MM.1S (cell line): ENCODE data around the gene PLCB1.

Experiments used
- EZH2 ChIP-seq: fragments of 300-600 bp; sonication (generic); optimal IDR thresholded peaks from 2 replicates; pipeline ENCODE3; 2017; ENCODE audit warnings: low read depth, mild to moderate bottlenecking, antibody characterized with exemption, low read length, mixed read lengths
- TF ChIP-seq, protein P1 (sequence below): fragments of 300-600 bp; sonication (generic); IDR thresholded peaks from 2 replicates; pipeline ENCODE4 v1.5.1; 2016; ENCODE audit warnings: antibody characterized with exemption, low read length, mixed read lengths

DNA sequence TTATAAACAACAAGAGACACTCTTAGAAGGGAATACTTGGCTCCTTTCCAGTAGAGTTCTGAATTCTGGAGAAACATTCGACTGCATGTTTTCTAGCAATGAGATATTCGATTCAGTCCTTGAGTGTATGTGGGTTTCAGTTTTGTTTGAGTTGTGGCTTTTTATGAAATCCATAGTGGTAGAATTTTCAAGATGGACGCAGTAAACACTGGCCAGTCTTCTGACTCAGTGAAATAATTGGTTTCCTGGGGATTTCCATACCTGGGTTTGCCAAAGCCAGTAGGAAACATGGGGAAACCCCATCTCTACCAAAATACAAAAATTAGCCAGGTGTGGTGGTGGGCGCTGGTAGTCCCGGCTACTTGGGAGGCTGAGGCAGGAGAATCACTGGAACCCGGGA, 663.3 kb downstream of the PLCB1 start:
- TF ChIP-seq, protein P1, sequence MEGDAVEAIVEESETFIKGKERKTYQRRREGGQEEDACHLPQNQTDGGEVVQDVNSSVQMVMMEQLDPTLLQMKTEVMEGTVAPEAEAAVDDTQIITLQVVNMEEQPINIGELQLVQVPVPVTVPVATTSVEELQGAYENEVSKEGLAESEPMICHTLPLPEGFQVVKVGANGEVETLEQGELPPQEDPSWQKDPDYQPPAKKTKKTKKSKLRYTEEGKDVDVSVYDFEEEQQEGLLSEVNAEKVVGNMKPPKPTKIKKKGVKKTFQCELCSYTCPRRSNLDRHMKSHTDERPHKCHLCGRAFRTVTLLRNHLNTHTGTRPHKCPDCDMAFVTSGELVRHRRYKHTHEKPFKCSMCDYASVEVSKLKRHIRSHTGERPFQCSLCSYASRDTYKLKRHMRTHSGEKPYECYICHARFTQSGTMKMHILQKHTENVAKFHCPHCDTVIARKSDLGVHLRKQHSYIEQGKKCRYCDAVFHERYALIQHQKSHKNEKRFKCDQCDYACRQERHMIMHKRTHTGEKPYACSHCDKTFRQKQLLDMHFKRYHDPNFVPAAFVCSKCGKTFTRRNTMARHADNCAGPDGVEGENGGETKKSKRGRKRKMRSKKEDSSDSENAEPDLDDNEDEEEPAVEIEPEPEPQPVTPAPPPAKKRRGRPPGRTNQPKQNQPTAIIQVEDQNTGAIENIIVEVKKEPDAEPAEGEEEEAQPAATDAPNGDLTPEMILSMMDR, result no peak
- no peak for TF ChIP-seq EZH2
